Airway epithelial cell (primary cell): ENCODE measurements around the gene KLF5. TPM values are rescaled to one million over a fixed set of nuclear protein-coding genes. Genes with fewer than 3 reads are reported as not detected.

Experiments
- total RNA-seq: library from RNA; depleted of rRNA; stranded (reverse); fragments of >200 nt; gene quantifications from 2 replicates; pipeline ENCODE4 v1.2.3, GENCODE V29; 2015

Gene KLF5
- total RNA-seq: 97.2 and 124 TPM in 2 replicates

GRCh38 chr13:73058736-73059459, at the start of gene KLF5:
Gene KLF5 (plus strand): TSS chr13:73059005. CDS start chr13:73059328, 323 bp downstream.

